ENCODE data around the gene CAMKMT. TPM values are rescaled to one million over a fixed set of nuclear protein-coding genes. Genes with fewer than 3 reads are reported as not detected.

CAMKMT gene
- total RNA-seq, 2 donors from 2014 or later: 3.6 to 4.6 TPM

DNA sequence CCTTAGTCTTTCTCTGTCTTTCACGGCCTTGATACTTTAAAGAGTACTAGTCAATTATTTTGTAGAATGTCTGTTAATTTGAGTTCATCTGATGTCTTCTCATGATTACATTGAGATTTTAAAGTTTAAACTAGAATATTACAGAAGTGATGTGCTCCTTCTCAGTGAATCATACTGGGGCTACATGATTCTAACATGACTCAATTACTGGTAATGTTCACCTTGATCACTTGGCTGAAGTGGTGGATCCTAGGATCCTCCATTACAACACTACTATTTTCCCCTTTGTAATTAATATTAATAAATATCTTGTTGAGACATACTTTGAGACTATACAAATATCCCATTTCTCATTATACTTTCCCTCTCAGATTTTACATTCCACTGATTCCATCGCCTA lies 148.5 kb downstream of the CAMKMT start:
- Histone ChIP-seq H3K36me3 (no peaks in the 10 kb centered on the region), H3K27ac (no peak overlapping the region)
- no peak for DNase-seq (ENCODE audit: low spot score)

DNA sequence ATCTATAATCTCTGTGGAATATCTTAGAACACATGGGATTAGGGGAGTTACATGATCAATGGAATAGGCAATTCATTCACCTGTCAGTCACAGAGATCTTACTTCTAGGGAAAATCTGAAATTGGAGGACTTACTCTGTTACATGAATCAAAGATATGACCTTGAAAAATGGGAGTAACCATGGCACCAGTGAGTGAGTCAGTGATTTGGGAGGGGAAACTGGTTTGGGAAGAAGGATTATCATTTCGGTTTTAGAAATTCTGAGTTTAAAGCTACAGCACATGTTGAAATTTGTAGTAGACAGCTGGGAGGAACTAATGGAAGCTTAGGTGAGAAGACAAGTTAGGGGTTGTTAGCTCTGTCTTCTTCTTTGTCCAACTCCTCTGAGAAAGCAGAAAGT lies 153.7 kb downstream of the CAMKMT start:
- no peak overlapping the region for H3K27ac ChIP-seq
- H3K27me3 ChIP-seq: no peaks in the 10 kb centered on the region
- no peak overlapping the region for H3K4me3 ChIP-seq
- no peaks in the 10 kb centered on the region for H3K9me3 ChIP-seq
- TF ChIP-seq, protein P1, sequence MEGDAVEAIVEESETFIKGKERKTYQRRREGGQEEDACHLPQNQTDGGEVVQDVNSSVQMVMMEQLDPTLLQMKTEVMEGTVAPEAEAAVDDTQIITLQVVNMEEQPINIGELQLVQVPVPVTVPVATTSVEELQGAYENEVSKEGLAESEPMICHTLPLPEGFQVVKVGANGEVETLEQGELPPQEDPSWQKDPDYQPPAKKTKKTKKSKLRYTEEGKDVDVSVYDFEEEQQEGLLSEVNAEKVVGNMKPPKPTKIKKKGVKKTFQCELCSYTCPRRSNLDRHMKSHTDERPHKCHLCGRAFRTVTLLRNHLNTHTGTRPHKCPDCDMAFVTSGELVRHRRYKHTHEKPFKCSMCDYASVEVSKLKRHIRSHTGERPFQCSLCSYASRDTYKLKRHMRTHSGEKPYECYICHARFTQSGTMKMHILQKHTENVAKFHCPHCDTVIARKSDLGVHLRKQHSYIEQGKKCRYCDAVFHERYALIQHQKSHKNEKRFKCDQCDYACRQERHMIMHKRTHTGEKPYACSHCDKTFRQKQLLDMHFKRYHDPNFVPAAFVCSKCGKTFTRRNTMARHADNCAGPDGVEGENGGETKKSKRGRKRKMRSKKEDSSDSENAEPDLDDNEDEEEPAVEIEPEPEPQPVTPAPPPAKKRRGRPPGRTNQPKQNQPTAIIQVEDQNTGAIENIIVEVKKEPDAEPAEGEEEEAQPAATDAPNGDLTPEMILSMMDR (IDR thresholded peaks at IDR 0.05): no peak
- no peaks in the 10 kb centered on the region for H3K36me3 ChIP-seq
- DNase-seq (ENCODE audit: low spot score): no peak
- H3K4me1 ChIP-seq: no peaks in the 10 kb centered on the region

More for the DNA sequence above, 148.5 kb downstream of the CAMKMT start:
- no peaks in the 10 kb centered on the region for H3K27me3 ChIP-seq
- H3K4me1 ChIP-seq: no peaks in the 10 kb centered on the region
- no peak overlapping the region for H3K4me3 ChIP-seq
- no peaks in the 10 kb centered on the region for H3K9me3 ChIP-seq
- TF ChIP-seq, protein P1 (IDR thresholded peaks at IDR 0.05): no peak

DNA sequence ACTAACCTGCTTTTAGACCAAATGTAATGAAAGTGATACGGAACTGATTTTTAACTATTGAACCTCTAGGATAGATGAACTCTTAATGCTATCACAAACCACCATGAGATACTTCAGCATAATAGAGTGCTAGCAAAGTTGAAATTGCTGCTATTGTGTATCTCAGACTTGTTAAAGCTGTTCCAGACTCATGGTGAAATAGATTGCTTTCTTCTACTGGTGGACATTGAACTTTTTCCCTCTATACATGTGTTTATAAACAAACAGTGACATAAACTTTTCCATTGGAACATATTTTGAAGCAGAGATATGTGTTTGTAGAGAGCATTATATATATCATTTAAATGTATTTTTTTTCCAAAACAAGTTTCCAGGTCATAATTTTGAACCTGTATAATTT lies 157.3 kb downstream of the CAMKMT start:
- peaks cover 4 to 25% of the 10 kb centered on the region in 2 donors for H3K9me3 ChIP-seq
- no peaks in the 10 kb centered on the region for H3K4me1 ChIP-seq
- H3K4me3 ChIP-seq: no peak overlapping the region
- H3K36me3 ChIP-seq: no peaks in the 10 kb centered on the region
- DNase-seq (ENCODE audit: low spot score): no peak
- no peak overlapping the region for H3K27ac ChIP-seq
- H3K27me3 ChIP-seq: no peaks in the 10 kb centered on the region
- TF ChIP-seq, protein P1 (IDR thresholded peaks at IDR 0.05): no peak

DNA sequence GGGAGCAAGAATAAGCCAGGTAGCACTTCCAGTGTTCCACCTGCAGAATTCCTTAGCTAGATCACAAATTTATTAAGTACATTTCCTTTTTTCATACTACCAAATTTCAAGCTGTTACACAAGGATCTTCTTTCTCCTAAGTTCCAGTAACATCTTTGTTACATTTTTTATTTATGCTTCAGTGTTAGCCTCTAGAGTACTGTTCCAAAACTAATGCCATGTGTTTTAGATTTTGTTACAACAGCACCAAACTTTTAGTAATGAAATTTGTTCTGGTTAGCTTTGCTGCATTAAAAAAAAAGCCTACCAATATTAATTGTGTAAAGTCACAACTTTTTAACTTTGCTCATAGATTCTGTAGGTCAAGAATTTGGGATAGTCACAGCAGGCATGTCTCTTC lies 161.1 kb downstream of the CAMKMT start:
- no peaks in the 10 kb centered on the region for H3K27me3 ChIP-seq
- H3K9me3 ChIP-seq: peaks cover 4 to 25% of the 10 kb centered on the region in 2 donors
- H3K4me1 ChIP-seq: no peaks in the 10 kb centered on the region
- no peak for DNase-seq (ENCODE audit: low spot score)
- no peak overlapping the region for H3K4me3 ChIP-seq
- no peak overlapping the region for H3K27ac ChIP-seq
- H3K36me3 ChIP-seq: no peaks in the 10 kb centered on the region
- TF ChIP-seq, protein P1 (IDR thresholded peaks at IDR 0.05): no peak

DNA sequence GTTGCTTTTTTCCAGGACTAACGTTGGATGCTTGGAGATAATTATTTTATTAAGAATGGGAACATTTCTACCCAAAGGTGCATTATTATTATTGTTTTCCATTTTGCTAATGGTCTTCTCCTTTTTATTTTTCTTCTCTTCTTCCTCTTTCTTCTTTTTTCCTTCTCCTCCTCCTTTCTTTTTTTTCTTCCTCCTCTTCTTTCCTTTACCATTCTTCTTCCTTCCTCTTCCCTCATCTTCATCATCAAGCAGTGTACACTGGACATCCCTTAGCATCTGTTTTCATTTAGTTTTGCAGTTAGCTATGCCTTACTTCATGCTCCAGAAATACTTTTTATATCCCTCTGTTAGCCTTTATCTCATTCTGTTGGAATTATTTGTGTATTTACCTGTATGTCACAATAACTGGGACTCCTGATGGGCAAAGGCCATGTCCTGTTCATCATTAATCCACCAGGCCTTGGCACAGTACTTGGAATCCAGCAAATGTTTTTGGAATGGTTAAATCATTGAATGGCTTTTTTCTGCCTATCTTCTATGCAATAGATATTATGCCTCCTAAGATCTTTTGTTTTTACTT lies 162.7 kb downstream of the CAMKMT start:
- Histone ChIP-seq H3K27ac (no peak overlapping the region), H3K27me3 (no peaks in the 10 kb centered on the region), H3K9me3 (peaks cover 4 to 25% of the 10 kb centered on the region in 2 donors), H3K4me1 (no peaks in the 10 kb centered on the region), H3K36me3 (no peaks in the 10 kb centered on the region), H3K4me3 (no peak overlapping the region)
- TF ChIP-seq, protein P1 (IDR thresholded peaks at IDR 0.05): no peak
- no peak for DNase-seq (ENCODE audit: low spot score)

DNA sequence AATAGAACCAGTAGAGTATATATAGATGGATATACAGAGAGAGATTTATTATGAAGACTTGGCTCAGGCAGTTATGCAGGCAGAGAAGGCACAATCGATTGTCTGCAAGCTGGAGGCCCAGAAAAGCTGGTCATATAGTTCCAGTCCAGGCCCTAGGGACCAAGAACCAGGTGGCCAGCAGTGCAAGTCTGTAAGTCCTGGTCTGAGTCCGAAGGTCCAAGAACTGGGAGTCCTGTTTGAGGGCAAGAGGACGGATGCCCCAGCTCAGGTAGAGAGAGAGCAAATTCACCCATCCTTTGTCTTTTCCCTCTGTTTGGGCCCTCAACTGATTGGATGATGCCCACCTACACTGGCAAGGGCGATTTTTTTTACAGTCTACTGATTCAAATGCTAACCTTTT lies 164.6 kb downstream of the CAMKMT start:
- TF ChIP-seq, protein P1 (IDR thresholded peaks at IDR 0.05): no peak
- H3K27me3 ChIP-seq: no peaks in the 10 kb centered on the region
- no peak overlapping the region for H3K4me3 ChIP-seq
- H3K4me1 ChIP-seq: no peaks in the 10 kb centered on the region
- H3K27ac ChIP-seq: no peak overlapping the region
- H3K9me3 ChIP-seq: peaks cover 4 to 18% of the 10 kb centered on the region in 2 donors
- DNase-seq (ENCODE audit: low spot score): no peak
- no peaks in the 10 kb centered on the region for H3K36me3 ChIP-seq

All from right atrium auricular region (tissue), 2 donors.